ACC112 (cell line): ENCODE measurements around the gene FIGNL1.

Experiments used
- H2AFZ ChIP-seq: fragments of 200-600 bp; sonication (generic); one replicate; pipeline ENCODE4 v1.6.0; 2017; ENCODE audit warnings: antibody characterized with exemption, low read length; ENCODE audit not compliant: unreplicated experiment
- H3K27ac ChIP-seq: fragments of 200-600 bp; sonication (generic); 2 replicates; pipeline ENCODE4 v1.5.1; 2014; ENCODE audit warnings: low read depth, mild to moderate bottlenecking, antibody characterized with exemption, low read length, moderate library complexity
- H3K27me3 ChIP-seq: fragments of 200-600 bp; sonication (generic); 2 replicates; pipeline ENCODE4 v1.6.1; 2014; ENCODE audit warnings: mild to moderate bottlenecking, antibody characterized with exemption, low read length, moderate library complexity, mixed read lengths; ENCODE audit not compliant: insufficient read depth
- H3K36me3 ChIP-seq: fragments of 200-600 bp; sonication (generic); 2 replicates; pipeline ENCODE4 v1.6.1; 2016; ENCODE audit warnings: mild to moderate bottlenecking, antibody characterized with exemption, low read length, moderate library complexity, mixed read lengths; ENCODE audit not compliant: insufficient read depth
- H3K4me1 ChIP-seq: fragments of 200-600 bp; sonication (generic); one replicate; pipeline ENCODE4 v1.6.1; 2016; ENCODE audit warnings: low read length, mixed read lengths; ENCODE audit not compliant: insufficient read depth, unreplicated experiment, control insufficient read depth
- H3K4me3 ChIP-seq: fragments of 200-600 bp; sonication (generic); 2 replicates; pipeline ENCODE4 v1.5.1; 2014; ENCODE audit warnings: mild to moderate bottlenecking, low read depth, low read length
- H3K79me2 ChIP-seq: fragments of 200-600 bp; sonication (generic); one replicate; pipeline ENCODE4 v1.6.0; 2016; ENCODE audit warnings: low read length; ENCODE audit not compliant: control insufficient read depth, unreplicated experiment, insufficient read depth

Gene FIGNL1

GRCh38 chr7:50428911-50429310, 21.2 kb downstream of the FIGNL1 start:
- no peaks in the 10 kb centered on the region for H3K27me3 ChIP-seq
- H3K4me1 ChIP-seq, result no peaks in the 10 kb centered on the region
- no peak overlapping the region for H3K27ac ChIP-seq
- H3K36me3 ChIP-seq, result no peaks in the 10 kb centered on the region
- no peaks in the 10 kb centered on the region for H3K79me2 ChIP-seq
- H3K4me3 ChIP-seq, result no peak overlapping the region
- H2AFZ ChIP-seq, result no peak overlapping the region

- Histone ChIP-seq H2AFZ (no peak overlapping the region), H3K36me3 (no peaks in the 10 kb centered on the region), H3K4me3 (no peak overlapping the region), H3K27ac (no peak overlapping the region), H3K4me1 (no peaks in the 10 kb centered on the region), H3K79me2 (no peaks in the 10 kb centered on the region), H3K27me3 (no peaks in the 10 kb centered on the region)
Measured at GRCh38 chr7:50427518-50427917, 22.6 kb downstream of the FIGNL1 start.

GRCh38 chr7:50426280-50427045, 23.7 kb downstream of the FIGNL1 start:
- Histone ChIP-seq H3K27me3 (no peaks in the 10 kb centered on the region), H3K79me2 (no peaks in the 10 kb centered on the region), H3K27ac (no peak overlapping the region), H3K36me3 (no peaks in the 10 kb centered on the region), H3K4me3 (no peak overlapping the region), H3K4me1 (no peaks in the 10 kb centered on the region), H2AFZ (no peak overlapping the region)

- Histone ChIP-seq H3K36me3 (no peaks in the 10 kb centered on the region), H3K4me1 (no peaks in the 10 kb centered on the region), H2AFZ (no peak overlapping the region), H3K4me3 (no peak overlapping the region), H3K27ac (no peak overlapping the region), H3K27me3 (no peaks in the 10 kb centered on the region), H3K79me2 (no peaks in the 10 kb centered on the region)
Measured at GRCh38 chr7:50425318-50425717, 24.8 kb downstream of the FIGNL1 start.

- Histone ChIP-seq H3K79me2 (no peaks in the 10 kb centered on the region), H3K27ac (no peak overlapping the region), H2AFZ (no peak overlapping the region), H3K36me3 (no peaks in the 10 kb centered on the region), H3K27me3 (no peaks in the 10 kb centered on the region), H3K4me1 (no peaks in the 10 kb centered on the region), H3K4me3 (no peak overlapping the region)
Measured at GRCh38 chr7:50423860-50424259, 26.3 kb downstream of the FIGNL1 start.

GRCh38 chr7:50422858-50423257, 27.3 kb downstream of the FIGNL1 start:
- Histone ChIP-seq H3K79me2 (no peaks in the 10 kb centered on the region), H3K27me3 (no peaks in the 10 kb centered on the region), H3K4me3 (no peak overlapping the region), H3K36me3 (no peaks in the 10 kb centered on the region), H2AFZ (no peak overlapping the region), H3K27ac (no peak overlapping the region), H3K4me1 (no peaks in the 10 kb centered on the region)

GRCh38 chr7:50421043-50421442, 29.1 kb downstream of the FIGNL1 start:
- Histone ChIP-seq H3K79me2 (no peaks in the 10 kb centered on the region), H3K4me3 (no peak overlapping the region), H2AFZ (no peak overlapping the region), H3K27ac (no peak overlapping the region), H3K4me1 (no peaks in the 10 kb centered on the region), H3K36me3 (no peaks in the 10 kb centered on the region), H3K27me3 (no peaks in the 10 kb centered on the region)

GRCh38 chr7:50418526-50419290, 31.4 kb downstream of the FIGNL1 start:
- Histone ChIP-seq H3K4me1 (no peaks in the 10 kb centered on the region), H3K4me3 (no peak overlapping the region), H2AFZ (no peak overlapping the region)

GRCh38 chr7:50418086-50418515, 32.0 kb downstream of the FIGNL1 start:
- H3K36me3 ChIP-seq, result no peaks in the 10 kb centered on the region
- no peak overlapping the region for H3K4me3 ChIP-seq
- no peaks in the 10 kb centered on the region for H3K79me2 ChIP-seq
- no peak overlapping the region for H2AFZ ChIP-seq
- H3K27me3 ChIP-seq, result no peaks in the 10 kb centered on the region
- H3K4me1 ChIP-seq, result no peaks in the 10 kb centered on the region
- no peak overlapping the region for H3K27ac ChIP-seq

More at GRCh38 chr7:50418526-50419290, 31.4 kb downstream of the FIGNL1 start:
- Histone ChIP-seq H3K27ac (no peak overlapping the region), H3K79me2 (no peaks in the 10 kb centered on the region), H3K27me3 (no peaks in the 10 kb centered on the region), H3K36me3 (no peaks in the 10 kb centered on the region)

GRCh38 chr7:50416527-50417182, 33.5 kb downstream of the FIGNL1 start:
- H3K4me3 ChIP-seq, result no peak overlapping the region
- H3K36me3 ChIP-seq, result no peaks in the 10 kb centered on the region
- H2AFZ ChIP-seq, result peak overlapping the region; percentile 12
- H3K4me1 ChIP-seq, result no peaks in the 10 kb centered on the region
- H3K27me3 ChIP-seq, result no peaks in the 10 kb centered on the region
- H3K79me2 ChIP-seq, result no peaks in the 10 kb centered on the region
- no peak overlapping the region for H3K27ac ChIP-seq
